Measurements from ENCODE around the gene ZNF98.

ZNF98 gene

DNA sequence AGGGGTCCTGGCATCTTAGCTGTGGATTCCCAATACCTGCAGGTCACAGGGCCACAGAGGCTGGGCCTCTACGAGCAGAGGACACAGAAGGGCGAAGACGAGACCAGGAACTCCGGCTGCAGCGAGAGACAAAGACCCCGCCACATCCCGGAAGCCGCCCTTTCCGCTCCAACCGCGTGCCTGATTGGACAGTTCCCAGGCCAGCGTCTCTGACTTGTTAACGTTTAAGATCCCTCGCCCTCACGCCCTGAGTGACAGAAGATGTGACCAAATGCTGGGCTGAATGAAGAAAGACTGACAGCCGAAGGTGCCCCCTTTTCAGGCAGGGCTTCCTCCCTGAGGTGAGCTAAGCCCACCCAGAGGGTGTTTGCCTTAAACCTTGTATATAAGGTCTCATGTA is at the start of gene ZNF98:
ZNF98 (minus strand) TSS at position 136 of the 400 bp plus-strand sequence; CDS start at position 14, 122 bp downstream.
- no peak for DNase-seq (ENCODE audit: low read depth)

DNA sequence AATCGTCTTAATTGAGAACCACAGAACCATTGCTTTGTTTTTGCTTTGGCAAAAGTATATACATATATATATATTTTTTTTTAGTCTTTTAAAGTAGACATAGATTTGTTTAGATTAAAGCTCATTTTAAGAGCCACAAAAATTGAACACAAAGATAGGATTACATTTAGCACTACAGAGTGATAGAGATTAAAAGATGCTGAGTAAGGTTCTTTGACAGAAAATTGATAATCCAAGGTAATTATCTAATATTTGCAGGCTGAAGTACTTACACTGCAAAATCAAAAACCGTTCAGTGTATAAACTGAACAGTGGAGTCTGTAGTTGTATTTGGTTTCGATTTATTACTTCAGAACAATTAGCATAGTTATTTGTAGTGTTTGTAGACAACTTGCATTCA is 24.5 kb upstream of the ZNF98 start:
- no peak for DNase-seq (ENCODE audit: low read depth)

DNA sequence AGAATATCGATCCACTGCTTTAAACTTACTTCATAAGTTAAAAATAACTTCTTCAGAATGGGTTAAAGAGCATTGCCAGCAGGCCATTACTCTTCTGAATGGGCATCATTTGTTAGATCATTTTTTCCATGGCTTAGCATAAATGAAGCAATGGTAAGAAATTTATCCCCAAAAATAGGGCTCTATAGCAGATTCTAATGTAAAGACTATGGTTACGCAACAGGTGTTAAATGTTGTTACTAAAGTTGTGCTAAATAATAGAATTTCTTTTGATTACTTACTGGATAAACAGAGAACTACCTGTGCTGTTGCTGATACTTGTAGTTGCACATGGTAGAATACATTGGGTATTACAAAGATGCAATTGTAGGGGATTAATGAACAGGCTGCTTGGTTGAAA is 15.9 kb upstream of the ZNF98 start:
- no peak for DNase-seq (ENCODE audit: low read depth)

DNA sequence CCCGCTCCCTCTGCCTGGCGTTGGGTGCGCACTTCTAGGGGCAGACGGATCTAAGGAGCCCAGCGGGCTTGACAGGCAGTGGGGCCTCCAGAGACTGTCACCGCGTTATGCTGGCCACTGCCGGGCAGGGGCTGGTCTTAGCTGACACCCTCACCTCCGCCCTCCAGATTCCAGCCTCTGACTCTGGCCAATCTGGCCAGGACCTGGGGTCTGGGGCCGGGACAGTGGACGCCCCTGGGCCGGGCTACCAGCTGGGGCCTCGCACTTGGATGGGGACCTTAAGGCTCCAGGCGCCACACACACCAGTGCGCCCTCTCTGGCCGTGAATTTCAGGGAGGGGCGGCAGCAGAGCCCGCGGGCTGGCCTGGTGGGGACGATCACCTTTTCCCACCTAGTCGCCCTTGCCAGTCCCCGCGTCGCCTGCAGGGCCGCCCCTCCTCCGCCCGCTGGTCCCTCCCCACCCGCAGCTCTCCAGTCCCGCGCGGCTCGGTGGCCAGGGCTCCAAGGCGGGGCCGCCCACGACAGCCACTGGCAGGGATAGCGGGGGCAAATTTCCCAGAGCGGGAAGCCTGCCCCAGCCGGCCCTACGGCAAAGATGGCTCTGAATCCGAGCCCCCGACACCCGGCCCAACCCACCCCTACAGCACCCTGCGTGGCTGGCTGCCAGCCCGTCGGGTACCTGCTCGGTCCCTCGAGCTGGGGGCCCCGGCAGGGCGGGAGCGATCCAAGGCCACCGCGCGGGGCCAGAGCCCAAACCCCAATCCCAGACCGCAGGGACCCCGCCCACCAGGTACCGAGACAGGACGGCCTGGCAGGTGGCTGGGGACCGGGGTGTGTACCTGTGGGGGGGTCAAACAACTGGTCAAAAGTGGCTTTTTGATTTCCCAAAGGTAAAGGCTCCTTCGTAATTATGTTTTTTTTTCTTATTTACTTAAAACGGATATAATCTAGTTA is 6.1 kb upstream of the ZNF98 start:
- DNase-seq (ENCODE audit: low read depth): no peak

DNA sequence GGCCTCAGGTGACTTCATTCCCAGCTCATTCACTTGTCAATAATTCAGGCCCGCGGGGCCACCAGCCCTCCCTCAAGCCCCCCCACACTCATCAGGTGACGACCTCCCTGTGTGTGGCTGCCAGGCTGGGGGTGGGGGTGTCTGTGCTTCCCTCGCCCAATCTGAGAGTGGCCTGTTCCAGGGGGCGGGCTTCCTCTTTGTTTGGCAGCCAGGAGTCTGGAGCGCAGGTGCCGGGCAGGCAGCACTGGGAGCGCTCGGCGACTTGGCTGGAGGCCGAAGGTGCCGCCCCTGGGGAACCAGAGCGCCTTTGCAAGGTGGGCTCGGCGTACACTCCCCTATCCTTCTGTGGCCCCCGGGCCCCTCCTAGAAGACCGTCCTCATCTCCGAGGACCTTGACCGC is 5.4 kb upstream of the ZNF98 start:
- no peak for DNase-seq (ENCODE audit: low read depth)

DNA sequence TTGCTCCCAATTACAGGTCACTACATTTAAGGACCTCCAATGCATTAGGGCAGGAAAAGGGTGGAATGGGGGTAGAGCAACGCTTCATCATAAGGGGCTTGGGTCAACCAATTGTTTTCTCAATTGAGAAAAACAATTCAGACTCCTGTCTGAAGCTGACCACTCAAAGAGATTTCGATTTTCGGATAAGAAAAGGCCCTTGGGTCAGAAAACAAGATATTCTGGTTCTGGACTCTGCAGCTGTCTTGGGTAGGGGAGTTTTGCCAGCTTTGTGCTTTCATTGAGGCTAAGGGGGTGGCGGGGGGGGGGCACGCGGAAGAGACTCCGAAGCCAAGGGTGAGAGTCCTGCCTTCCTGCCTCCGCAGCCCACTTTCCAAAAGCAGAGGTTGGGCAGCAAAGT is 4.8 kb upstream of the ZNF98 start:
- DNase-seq (ENCODE audit: low read depth): no peak

DNA sequence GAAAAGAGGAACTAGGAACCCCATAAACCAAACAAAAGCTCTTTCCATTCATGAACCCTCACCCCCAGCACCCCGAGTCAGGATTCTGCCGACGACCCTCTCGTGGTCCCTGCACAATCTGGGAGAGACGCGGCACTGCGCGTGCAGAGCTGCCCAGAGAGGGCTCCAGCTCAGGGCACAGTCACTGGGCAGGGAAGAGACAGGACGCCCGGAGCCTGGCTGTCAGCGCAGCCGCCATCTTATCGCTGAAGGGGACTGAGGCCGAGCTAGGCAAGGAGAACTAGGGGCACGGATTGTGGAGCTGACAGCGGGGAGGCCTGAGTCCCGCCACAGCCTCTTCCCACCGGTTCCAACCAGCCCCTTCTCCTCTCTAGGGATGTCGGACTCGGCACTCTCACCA is 349 bp downstream of the ZNF98 start:
- DNase-seq (ENCODE audit: low read depth): no peak

DNA sequence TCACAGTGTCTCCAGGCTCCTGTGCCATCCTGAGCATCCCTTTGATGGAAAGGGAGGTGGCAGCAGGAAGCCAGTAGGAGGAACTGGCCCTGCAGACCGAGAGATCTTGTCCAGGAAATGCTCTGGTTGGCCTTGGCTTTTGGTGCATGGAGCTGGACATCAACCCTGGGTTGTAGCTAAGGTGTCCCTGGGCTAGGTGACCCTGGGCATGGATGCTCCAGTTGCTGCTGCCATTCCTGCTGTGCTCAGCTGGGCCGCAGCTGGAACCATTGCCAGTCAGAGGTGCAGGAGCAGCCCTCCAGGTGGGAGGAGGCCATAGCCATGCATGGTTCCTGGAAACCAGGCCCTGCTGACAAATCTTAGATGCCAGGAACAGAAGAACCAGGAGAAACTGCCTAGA is 67.5 kb downstream of the ZNF98 start:
- DNase-seq (ENCODE audit: low read depth): no peak

All from activated T-cell treated with anti-CD3 and anti-CD28 coated beads for 24 hours (primary cell).